COR-L47 (cell line): ENCODE data around the gene HIGD1A.
A peak's percentile ranks its signal among the peaks of the same experiment; 100 is the strongest.

Source experiments
- DNase-seq: peaks from one replicate; lab custom pipeline; 2025; lab: John Stamatoyannopoulos, UW

Gene HIGD1A

DNA sequence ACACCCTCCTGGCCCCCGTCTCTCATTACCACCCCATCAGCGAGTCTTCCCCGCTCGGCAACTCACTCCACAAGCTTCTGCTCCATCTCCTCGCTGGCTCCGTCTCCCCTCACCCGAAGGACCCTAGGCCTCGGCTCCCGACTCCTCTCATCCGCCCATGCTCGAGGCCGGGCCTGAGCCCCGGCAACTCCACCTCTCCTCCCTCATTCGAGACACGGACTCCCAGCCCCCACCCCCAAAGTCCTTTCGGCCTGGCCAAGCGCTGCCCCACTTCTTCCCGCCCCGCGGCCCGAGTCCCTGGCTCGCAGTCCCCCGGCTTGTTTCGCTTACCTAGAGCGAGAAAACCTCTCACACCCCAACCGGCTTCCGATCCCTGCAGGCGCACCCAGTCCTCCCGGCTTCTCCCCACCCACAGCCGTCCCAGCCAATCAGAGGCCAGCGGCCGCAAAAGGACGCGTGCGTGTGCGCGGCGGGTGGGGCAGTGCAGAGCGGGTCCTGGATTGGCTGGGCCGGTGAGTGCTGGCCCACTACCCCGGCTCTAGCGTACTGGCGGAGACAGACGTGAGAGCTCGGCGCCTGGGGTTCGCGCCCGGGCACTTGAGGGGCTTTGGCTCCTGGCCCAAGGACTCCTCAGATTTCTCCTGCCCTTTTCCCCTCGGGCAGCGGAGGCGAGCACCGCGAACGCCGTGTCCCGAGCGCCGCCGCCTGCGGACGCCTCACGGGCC, at the start of gene HIGD1A:
TSS of gene HIGD1A (minus strand) at position 385 of the 725 bp plus-strand sequence. CDS start 10,237 bp downstream, outside the sequence.
- DNase-seq: peak; percentile 75

DNA sequence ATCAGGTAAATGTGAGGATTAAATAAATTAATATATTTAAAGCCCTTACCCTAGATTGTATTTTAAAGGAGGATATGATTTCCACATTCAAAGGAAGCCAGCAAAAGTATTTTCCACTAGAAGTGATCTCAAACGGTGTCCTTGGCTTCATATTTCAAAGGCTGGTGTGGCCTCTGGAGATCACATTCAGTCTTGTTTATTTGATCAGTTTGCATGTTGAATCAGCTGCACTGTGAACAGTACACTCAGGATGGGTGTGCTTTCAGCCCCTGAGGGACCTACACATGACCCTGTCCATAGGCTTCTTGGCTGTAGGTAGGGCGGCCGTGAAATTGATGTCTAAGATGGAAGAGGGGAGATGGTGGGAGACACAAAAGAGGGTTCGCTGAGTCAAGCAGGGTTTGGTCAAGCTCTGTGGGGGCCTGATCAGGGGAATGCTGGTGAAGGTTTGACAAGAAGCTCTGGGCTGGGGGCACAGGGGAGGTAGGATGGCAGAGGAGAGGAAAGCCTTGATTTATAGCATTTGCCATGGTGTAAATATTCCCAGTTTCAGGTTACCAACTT, 49.5 kb upstream of the HIGD1A start:
- no peak for DNase-seq

GRCh38 chr3:42853056-42853455, 48.8 kb upstream of the HIGD1A start:
- DNase-seq: no peak

DNA sequence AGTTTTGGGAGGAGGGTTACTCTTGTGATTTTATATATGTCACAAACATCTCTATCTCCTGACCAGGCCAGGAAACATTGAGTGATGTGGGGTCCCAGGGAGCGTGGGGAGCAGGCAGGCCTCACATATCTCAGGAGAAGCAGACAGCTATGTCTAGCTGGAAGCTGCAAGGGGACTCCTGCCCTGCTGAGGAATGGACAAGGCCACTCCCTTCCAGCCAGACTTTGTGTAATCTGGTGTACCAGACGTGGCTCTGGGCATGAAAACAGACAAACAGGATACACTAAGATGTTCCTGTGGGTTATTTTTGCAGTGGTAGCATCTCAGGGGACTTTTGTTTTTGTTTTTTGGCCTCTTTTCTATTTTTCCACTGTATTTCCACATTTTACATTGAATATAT, 48.2 kb upstream of the HIGD1A start:
- no peak for DNase-seq

DNA sequence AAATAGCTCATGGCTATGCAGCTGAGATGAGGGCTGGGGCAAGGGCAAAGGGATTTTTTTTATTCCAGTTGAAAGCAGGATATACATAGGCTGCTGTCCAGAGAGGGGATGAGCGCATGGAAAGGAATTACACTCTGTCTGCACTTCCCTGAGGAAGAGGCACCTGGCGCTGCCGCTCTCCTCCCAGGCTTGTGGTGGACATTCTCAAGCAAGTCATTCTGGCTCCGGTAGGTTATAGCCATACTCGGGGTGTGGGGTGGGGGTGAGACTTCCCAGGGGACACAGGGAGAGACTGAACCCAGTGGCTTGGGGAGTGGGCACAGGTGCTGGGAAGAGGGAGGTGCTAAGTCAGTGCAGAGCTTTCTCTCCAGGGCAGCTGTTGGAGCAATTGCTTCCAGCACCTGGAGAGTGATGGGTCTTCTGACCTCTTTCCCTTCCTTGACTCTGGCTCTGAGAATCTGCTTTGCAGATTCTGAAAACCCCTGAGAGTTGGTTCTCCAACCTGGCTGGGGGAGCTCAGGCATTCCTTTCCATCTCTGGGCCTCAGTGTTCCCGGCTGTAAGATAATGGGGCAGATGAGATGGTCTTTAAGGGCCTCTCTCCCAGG, 47.0 kb upstream of the HIGD1A start:
- DNase-seq: no peak

GRCh38 chr3:42850263-42850662, 46.0 kb upstream of the HIGD1A start:
- no peak for DNase-seq

GRCh38 chr3:42849017-42849416, 44.7 kb upstream of the HIGD1A start:
- no peak for DNase-seq

GRCh38 chr3:42847731-42848130, 43.4 kb upstream of the HIGD1A start:
- DNase-seq: no peak

DNA sequence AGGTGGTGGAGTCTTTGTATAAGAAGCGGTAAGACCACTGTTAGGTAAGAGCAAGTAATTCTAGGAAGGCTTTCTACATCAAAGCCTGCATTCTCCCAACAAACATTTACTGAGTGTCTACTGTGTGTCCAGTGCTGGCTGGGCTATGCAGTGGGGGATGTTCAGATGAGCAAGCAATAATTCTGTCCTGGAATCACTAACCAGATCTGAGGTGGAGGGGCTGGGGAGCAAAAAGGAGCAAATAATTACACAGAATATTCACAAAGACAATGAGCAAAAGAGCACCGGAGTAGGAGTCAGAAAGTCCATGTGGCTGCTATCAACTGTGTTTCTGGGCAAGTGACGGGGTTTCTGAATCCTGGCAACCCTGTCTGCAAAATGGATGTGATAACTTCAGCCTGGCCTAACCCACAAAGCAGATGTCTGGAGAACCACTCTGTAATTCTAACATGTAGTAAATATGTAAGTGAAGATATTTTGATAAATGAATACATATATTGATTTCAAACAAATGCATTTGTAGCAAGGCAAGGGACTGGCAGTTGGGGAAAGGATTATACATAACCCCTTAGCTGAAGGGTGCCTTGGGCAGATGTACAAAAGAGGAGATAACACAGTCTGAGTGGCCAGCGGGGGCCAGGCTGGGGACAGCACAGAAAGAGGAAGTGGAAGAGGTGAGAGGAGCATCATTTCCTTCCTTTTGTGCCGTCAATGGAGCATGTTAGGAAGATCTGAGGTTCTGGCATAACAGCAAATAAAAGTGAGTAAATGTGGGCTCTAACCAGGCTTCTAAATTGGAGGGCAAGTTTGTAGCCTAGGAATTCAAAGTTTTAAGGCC, 42.6 kb upstream of the HIGD1A start:
- no peak for DNase-seq

DNA sequence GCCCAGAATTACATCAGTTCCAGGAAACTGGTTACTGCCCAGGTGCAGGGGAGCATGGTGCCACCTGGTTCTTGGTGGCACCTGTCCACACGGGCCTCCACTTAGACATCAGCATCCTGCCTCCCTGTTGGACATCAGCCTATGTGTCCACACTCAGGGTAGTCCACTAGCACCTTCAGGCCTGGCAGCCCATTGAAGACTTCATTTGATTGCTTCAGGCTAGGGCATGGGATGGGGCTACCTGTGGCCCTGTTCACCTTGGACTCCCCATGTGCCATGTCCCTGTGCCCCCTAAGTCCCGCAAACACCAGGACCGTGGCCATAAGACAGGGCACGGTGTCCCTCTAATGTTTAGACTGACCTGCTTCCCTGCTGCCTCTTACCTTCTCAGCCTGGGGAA, 40.5 kb upstream of the HIGD1A start:
- no peak for DNase-seq

- no peak for DNase-seq
These were observed 40.1 kb upstream of the HIGD1A start for GRCh38 chr3:42844412-42844713.

DNA sequence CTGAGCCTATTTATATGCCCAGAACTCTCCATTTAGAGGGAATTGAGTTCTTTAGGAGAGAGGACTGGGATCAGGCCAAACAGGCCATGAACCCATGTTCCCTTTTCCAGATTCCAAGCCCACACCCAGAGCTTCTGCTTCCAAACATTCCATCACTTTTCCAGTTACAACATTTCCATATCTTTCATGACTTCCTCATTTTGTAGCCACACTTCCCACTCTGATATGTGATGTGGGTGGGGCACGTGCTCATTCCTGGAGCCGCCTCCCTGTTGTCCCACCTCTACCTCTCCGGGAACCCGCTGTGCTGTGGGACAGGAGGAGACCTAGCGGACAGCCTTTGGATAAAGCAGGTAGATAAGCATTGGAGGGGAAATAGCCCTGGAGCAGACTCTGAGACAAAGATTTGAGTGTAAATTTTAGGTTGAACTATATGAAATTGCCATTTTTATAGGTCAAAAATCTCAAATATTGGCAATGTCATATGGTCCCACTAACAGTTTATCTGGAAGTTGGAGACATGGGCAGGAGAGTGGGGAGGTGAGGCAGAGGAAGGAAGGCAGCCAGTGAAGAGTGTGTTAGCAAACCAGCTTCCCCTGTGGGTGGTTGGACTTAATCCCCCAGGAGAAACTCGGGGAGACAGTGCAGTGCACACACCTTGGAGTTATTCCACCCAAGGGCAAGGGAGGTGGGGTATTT, 39.6 kb upstream of the HIGD1A start:
- no peak for DNase-seq

DNA sequence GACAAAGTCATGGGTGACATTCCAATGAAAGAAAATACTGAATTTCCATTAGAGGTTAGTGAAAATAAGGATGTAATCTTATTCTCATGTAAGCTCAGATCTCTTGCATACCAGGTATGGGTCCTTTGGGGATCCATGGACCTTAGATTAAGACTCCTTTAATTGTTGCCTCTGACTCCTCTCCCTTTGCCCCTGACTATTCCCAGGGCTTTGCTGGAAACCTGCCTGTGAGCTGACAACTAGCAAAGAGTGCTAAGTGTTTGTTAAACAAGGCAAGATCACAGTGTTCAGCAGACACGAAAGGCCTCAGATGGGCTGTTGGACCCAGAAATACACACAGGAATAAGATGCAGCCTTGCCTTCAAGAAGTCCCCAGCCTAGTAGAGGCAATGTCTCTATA, 37.0 kb upstream of the HIGD1A start:
- DNase-seq: no peak

DNA sequence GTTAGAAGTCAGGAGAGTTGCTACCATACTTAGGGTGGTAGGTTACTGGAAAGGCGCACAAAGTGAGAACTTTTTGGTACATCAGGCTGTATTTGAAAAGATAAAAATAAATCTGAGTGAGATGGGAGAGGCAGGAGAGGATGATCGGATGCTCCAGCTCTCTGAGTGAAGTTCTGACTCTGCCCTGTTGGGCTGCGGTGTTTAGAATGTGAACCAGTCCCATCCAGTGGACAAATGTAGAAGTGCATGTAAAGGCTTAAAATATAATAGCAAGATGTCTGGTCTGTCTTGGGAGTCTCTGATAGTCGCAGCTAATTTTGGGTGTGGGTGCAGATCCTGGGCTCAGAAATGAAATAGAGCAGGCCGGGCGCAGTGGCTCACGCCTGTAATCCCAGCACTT, 35.3 kb upstream of the HIGD1A start:
- peak; percentile 25 for DNase-seq

DNA sequence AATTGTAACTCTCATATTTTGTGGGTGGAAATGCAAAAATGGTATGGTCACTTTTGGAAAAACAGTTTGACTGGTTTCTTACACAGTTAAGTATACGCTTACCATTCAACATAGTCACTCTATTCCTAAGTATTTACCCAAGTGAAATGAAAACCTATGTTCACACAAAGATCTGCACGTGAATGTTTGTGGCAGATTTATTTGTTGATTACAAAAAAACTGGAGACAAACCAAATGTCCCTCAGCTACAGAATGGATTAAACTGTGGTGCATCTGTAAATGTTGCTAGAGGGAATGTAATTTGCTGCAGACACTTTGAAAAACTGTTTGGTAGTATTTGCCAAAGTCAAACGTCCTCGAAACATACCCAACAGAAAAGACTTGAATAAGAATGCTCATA, 34.3 kb upstream of the HIGD1A start:
- no peak for DNase-seq

DNA sequence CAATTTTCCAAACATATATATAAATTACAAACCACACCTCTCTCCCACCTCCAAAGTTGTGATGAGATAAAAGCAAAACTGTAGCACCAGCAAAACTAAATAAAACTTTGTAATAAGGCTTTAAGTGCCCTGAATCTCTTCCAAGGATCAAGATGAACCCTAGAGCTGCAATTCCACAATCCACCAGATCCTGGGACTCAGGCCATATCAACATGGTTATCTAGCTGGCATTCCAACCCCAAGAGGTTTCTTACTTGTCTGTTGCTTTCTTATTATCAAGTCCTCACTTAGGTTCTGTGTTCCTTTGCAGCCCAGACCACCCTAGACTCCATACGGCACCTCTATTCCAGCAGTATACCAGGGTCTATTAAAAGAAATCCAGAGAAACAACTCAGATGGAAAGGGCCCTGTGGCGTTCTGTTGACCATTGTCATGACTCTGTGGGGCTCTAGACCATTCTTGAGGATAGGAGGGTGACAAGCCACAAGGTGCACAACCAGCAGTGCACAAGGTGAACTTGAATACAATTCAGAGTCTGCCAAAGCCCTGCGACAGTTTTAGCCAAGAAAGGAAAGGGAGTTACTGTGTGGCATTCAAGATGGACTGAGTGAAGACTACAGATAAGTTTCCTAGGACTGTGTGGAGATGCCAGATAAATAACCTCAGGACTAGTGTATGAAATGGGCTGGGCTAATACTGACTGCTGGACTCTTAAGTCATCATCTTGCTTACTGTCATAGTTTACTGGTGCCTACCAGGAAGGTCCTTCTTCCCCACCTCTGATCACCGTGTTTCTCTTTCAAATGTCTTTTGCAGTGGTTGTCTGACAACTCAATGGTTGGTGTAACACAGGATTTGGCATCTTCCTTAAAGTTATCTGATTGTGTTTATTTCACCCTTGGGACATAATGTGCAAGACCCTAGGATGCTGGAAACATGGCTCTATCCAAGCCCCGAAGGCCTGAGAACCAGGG, 32.1 kb upstream of the HIGD1A start:
- no peak for DNase-seq

DNA sequence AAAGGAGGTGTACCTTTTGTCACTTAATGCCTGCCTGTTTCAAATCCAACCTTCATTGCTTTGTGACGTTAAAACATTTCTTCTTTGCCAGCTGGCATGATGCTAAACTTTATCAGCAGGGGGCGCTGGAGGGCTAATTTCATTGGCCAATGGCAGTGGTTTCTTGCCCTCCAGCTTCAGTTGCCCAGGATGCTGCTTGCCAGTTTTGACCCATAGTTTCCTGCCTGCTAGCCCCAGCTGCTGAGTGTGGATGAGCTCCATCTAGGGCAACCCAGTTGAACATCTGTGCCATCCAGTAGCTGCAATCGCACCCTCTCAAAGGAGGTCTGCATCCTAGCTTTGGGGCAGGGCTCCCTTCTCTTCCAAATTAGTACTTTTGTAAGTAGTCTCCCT, 27.0 kb upstream of the HIGD1A start:
- DNase-seq: peak; percentile 30

DNA sequence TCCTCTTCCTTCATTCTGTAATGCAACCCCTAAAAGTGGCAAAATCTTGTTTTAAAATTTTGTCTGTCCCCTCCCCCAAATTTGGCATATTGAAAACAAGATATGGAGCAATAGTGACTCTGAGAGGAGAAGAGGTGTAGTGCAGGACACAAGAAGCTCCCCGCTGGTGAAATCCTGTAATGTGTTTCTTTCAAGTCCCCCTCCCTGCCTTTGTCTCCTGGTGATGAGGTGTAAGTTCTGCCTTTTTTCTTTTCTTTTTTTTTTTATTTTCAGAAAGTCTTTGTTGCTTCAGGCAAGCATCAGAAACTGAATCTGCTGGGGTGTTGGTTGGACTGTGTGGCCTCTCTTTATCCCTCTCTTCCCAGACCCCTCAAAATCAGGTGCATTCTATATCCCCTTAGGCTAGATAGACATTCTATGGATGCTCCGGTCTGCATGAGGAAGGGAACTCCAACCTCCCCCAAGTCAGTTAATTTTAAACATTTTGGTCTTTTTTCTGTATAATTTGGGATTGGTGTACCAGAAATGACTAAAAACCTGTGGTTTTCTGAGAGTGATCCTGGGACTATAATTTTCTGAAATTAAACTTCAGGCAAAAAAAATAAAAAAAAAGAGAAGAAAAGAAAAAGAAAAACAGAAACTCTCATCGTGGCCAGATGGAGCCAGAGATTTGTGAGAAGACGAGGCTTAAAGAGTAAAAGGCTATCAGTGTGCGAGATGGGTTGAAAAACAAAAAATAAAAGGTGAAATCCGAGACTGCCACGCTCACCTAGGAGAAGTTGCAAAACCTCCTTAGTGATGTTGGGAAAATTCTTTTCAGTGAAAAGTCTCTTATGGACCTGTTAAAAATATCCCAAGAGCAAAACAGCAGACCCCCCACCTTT, 26.4 kb upstream of the HIGD1A start:
- DNase-seq: peak; percentile 55

- no peak for DNase-seq
These were observed 25.5 kb upstream of the HIGD1A start for GRCh38 chr3:42829628-42830436.
